ENCODE measurements around the gene ATP8B3.
"Not testable (repeated sequence)": the region's sequence is repeated elsewhere in the genome, so short reads cannot be mapped to it uniquely, and the experiment has no call there.

The ATP8B3 gene

GRCh38 chr19:1770866-1771576, 41.1 kb downstream of the ATP8B3 start:
- no peak for DNase-seq (ENCODE audit: low read depth)

GRCh38 chr19:1769645-1769985, 42.5 kb downstream of the ATP8B3 start:
- no peak for DNase-seq (ENCODE audit: low read depth)

- no peak for DNase-seq (ENCODE audit: low read depth)
Measured at GRCh38 chr19:1768918-1769644, 43.0 kb downstream of the ATP8B3 start.

GRCh38 chr19:1768248-1768647, 43.8 kb downstream of the ATP8B3 start:
- no peak for DNase-seq (ENCODE audit: low read depth)

GRCh38 chr19:1767464-1767933, 44.6 kb downstream of the ATP8B3 start:
- peak; percentile 36 for DNase-seq (ENCODE audit: low read depth)

- DNase-seq (ENCODE audit: low read depth): no peak
Measured at GRCh38 chr19:1766800-1767352, 45.2 kb downstream of the ATP8B3 start.

GRCh38 chr19:1765904-1766799, 45.9 kb downstream of the ATP8B3 start:
- DNase-seq (ENCODE audit: low read depth): no peak

- no peak for DNase-seq (ENCODE audit: low read depth)
Measured at GRCh38 chr19:1765232-1765903, 46.7 kb downstream of the ATP8B3 start.

GRCh38 chr19:1764729-1765128, 47.3 kb downstream of the ATP8B3 start:
- DNase-seq (ENCODE audit: low read depth): no peak

- no peak for DNase-seq (ENCODE audit: low read depth)
Measured at GRCh38 chr19:1763648-1764639, 48.1 kb downstream of the ATP8B3 start.

GRCh38 chr19:1762243-1763117, 49.6 kb downstream of the ATP8B3 start:
- DNase-seq (ENCODE audit: low read depth): no peak

GRCh38 chr19:1761528-1762242, 50.4 kb downstream of the ATP8B3 start:
- no peak for DNase-seq (ENCODE audit: low read depth)

GRCh38 chr19:1760786-1761527, 51.1 kb downstream of the ATP8B3 start:
- not testable (repeated sequence) for DNase-seq (ENCODE audit: low read depth)

GRCh38 chr19:1760020-1760419, 52.1 kb downstream of the ATP8B3 start:
- no peak for DNase-seq (ENCODE audit: low read depth)

- no peak for DNase-seq (ENCODE audit: low read depth)
Measured at GRCh38 chr19:1758959-1759903, 52.8 kb downstream of the ATP8B3 start.

- no peak for DNase-seq (ENCODE audit: low read depth)
Measured at GRCh38 chr19:1758231-1758577, 53.9 kb downstream of the ATP8B3 start.
